HG02610 (cell line): Measurements from ENCODE around the gene NFXL1.
A peak's percentile ranks its signal among the peaks of the same experiment; 100 is the strongest.

Source experiments
- ATAC-seq: cut with Tn5 transposase; IDR thresholded peaks from one replicate; pipeline ENCODE4 v1.9.1; 2021; ENCODE audit warnings: mild to moderate bottlenecking, moderate library complexity; ENCODE audit not compliant: unreplicated experiment

The NFXL1 gene

GRCh38 chr4:47836641-47837093, 77.7 kb downstream of the NFXL1 start:
- ATAC-seq: peak; percentile 66

GRCh38 chr4:47835494-47835893, 78.9 kb downstream of the NFXL1 start:
- no peak for ATAC-seq

DNA sequence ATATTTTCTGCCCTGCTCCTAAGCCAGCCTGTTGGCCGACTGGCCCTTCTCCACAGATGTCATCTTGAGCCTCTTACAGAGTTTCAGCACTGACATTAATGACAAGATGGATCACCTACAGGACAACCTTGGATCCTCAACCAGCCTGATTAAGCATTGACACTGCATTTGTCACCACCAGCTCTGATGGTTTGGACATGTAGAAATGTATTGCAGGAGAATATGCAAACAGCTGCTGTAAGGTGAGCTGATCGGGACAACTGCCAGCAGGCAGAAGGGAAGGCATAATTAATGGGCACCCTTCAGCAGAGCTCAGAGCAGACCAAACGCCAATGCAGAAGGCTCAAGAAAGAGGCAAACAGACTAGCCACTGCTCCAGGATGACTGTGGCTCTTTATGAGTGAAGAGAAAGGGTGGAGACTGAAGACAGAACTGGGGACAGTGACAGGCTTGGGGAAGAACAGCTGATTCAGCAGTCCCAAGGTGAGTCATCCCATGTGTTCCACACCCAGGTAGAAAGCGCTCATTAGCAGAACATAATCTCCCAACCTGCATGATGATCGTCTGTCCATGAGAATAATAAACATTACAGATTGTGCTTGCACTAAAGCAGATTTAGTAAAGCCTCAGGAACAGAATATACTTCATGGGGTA, 83.2 kb downstream of the NFXL1 start:
- ATAC-seq: no peak

- ATAC-seq: no peak
Observed at GRCh38 chr4:47830265-47831025, 83.9 kb downstream of the NFXL1 start.

- ATAC-seq: no peak
Observed at GRCh38 chr4:47829438-47829837, 84.9 kb downstream of the NFXL1 start.

GRCh38 chr4:47827343-47828047, 86.9 kb downstream of the NFXL1 start:
- ATAC-seq: no peak

DNA sequence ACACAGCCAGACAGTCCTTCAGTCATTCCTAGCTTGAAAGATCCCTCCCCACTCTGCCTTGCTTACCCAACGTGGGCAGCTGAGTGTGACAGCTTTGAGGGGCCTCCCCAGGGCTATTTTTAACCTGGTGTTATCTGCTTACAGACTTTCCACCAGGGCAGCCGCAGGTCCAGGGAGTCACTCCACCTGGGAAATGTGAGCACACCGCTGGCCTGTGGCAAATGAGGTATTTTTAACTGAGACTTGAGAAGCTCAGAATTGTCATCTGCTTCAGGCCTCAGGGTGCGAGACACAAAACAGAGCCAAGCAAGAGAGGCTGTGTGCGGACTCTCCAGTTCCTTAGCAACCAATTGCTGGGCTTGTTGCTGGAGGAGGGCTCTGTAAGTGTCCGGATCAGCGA, 89.5 kb downstream of the NFXL1 start:
- peak; percentile 82 for ATAC-seq

GRCh38 chr4:47819178-47819577, 95.2 kb downstream of the NFXL1 start:
- no peak for ATAC-seq

- no peak for ATAC-seq
Observed at GRCh38 chr4:47817275-47817674, 97.1 kb downstream of the NFXL1 start.

GRCh38 chr4:47816748-47817147, 97.6 kb downstream of the NFXL1 start:
- ATAC-seq: no peak

GRCh38 chr4:47814618-47815295, 99.6 kb downstream of the NFXL1 start:
- ATAC-seq: no peak

- no peak for ATAC-seq
Observed at GRCh38 chr4:47809654-47810203, 104.7 kb downstream of the NFXL1 start.

GRCh38 chr4:47804598-47804997, 109.8 kb downstream of the NFXL1 start:
- ATAC-seq: no peak

DNA sequence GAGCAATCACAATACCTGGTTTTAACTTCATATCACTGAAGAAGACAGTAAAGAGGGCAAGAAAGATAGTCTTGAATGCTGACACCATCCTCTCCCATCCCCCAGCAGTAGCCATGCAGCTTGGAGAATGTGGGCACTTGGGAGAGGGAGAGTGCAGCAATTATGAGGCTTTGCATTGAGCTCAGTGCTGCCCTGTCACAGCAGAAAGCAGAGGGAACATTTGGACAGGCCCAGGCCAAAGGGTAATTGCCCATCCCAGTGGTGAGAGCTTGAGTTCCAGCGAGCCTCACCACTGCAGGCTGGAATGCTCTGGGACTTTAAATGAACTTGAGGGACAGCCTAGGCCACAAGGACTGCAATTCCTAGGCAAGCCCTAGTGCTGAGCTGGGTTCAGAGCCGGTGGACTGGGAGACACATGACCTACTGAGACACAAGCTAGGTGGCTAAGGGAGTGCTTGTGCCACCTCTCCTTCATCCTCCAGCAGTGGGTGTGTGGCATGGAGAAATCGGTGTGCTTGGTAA, 112.8 kb downstream of the NFXL1 start:
- no peak for ATAC-seq

DNA sequence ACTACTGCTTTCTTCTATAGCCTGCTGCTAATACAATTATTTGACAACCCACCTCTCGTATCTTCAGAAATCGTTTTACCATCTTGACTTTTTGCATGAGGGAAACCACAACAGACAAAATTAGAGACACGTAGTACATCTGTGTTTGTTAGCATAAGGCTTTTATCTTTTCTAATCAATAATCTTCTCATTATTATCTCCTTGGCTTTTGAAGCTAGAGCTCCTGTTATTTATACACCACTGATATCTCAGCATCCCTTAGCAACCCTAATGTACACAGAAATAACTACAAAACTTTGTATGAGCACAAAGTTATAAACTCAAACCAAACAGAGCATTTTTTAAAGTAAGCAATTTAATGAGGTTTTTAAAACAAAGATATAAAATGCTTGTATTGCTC, 116.2 kb downstream of the NFXL1 start:
- no peak for ATAC-seq
